Measurements from ENCODE around the gene EPS8. TPM values are rescaled to one million over a fixed set of nuclear protein-coding genes. Genes with fewer than 3 reads are reported as not detected.
A peak's percentile ranks its signal among the peaks of the same experiment; 100 is the strongest.
"Not testable (repeated sequence)": the region's sequence is repeated elsewhere in the genome, so short reads cannot be mapped to it uniquely, and the experiment has no call there.

The EPS8 gene
- polyA plus RNA-seq, 1 donor (not counting 4 experiments of a cell fraction or from before 2014, with no cell fraction given) = 4.0 TPM

GRCh38 chr12:15625075-15625474 lies 164.1 kb downstream of the EPS8 start:
- Histone ChIP-seq H3K79me2 (ENCODE audit: control insufficient read depth, insufficient read depth, low read length) (no peaks in the 10 kb centered on the region), H3K9ac (ENCODE audit: control insufficient read depth, extremely low read depth, insufficient read depth, low read length) (no peak overlapping the region), H2AFZ (ENCODE audit: control insufficient read depth, low read length) (no peak overlapping the region), H3K9me3 (ENCODE audit: control insufficient read depth, low read depth, low read length) (no peaks in the 10 kb centered on the region), H3K4me3 (ENCODE audit: control insufficient read depth in 2 of 3, extremely low read depth in 1 of 3, insufficient read depth in 2 of 3, low read depth in 1 of 3, low read length in 3 of 3) (no peak overlapping the region), H3K27ac (ENCODE audit: control insufficient read depth, insufficient read depth, low read length) (no peak overlapping the region), H4K20me1 (ENCODE audit: control insufficient read depth, extremely low read depth, insufficient read depth, low read length) (no peaks in the 10 kb centered on the region), H3K4me1 (ENCODE audit: control insufficient read depth, extremely low read depth, insufficient read depth, low read length) (peaks cover 17% of the 10 kb centered on the region), H3K27me3 (ENCODE audit: control insufficient read depth, extremely low read depth, insufficient read depth, low read length) (no peaks in the 10 kb centered on the region), H3K36me3 (ENCODE audit: control insufficient read depth in 2 of 2, extremely low read depth in 1 of 2, insufficient read depth in 2 of 2, low read length in 2 of 2) (no peaks in the 10 kb centered on the region), H3K9me1 (ENCODE audit: control insufficient read depth, extremely low read depth, insufficient read depth, low read length) (no peaks in the 10 kb centered on the region), H3K4me2 (ENCODE audit: control insufficient read depth, extremely low read depth, insufficient read depth, low read depth, low read length) (no peak overlapping the region)
- FAIRE-seq (no peak), DNase-seq (ENCODE audit: low read depth, low spot score) (no peak)
- dilution Hi-C loops (cut with MboI; ENCODE audit: extremely low pct_ligation_motif_present, low sequenced_read_pairs) = no loop called here
- TF ChIP-seq CTCF (optimal IDR thresholded peaks at IDR 0.05 in 1 of 3, IDR thresholded peaks at IDR 0.05 in 1 of 3, conservative IDR thresholded peaks at IDR 0.05 in 1 of 3; ENCODE audit: extremely low read depth in 1 of 3, insufficient read depth in 2 of 3, low read length in 3 of 3) (no peak), EZH2 (IDR thresholded peaks at IDR 0.05; ENCODE audit: low read length) (no peak)

- peak; percentile 39 for FAIRE-seq
- Histone ChIP-seq H3K4me3 (ENCODE audit: control insufficient read depth in 2 of 3, extremely low read depth in 1 of 3, insufficient read depth in 2 of 3, low read depth in 1 of 3, low read length in 3 of 3) (no peak overlapping the region), H3K4me1 (ENCODE audit: control insufficient read depth, extremely low read depth, insufficient read depth, low read length) (no peaks in the 10 kb centered on the region), H3K9me1 (ENCODE audit: control insufficient read depth, extremely low read depth, insufficient read depth, low read length) (no peaks in the 10 kb centered on the region), H3K27me3 (ENCODE audit: control insufficient read depth, extremely low read depth, insufficient read depth, low read length) (no peaks in the 10 kb centered on the region), H4K20me1 (ENCODE audit: control insufficient read depth, extremely low read depth, insufficient read depth, low read length) (no peaks in the 10 kb centered on the region), H2AFZ (ENCODE audit: control insufficient read depth, low read length) (no peak overlapping the region), H3K79me2 (ENCODE audit: control insufficient read depth, insufficient read depth, low read length) (no peaks in the 10 kb centered on the region), H3K9me3 (ENCODE audit: control insufficient read depth, low read depth, low read length) (no peaks in the 10 kb centered on the region), H3K36me3 (ENCODE audit: control insufficient read depth in 2 of 2, extremely low read depth in 1 of 2, insufficient read depth in 2 of 2, low read length in 2 of 2) (no peaks in the 10 kb centered on the region), H3K27ac (ENCODE audit: control insufficient read depth, insufficient read depth, low read length) (no peak overlapping the region), H3K9ac (ENCODE audit: control insufficient read depth, extremely low read depth, insufficient read depth, low read length) (no peak overlapping the region), H3K4me2 (ENCODE audit: control insufficient read depth, extremely low read depth, insufficient read depth, low read depth, low read length) (no peak overlapping the region)
- no peak for TF ChIP-seq CTCF (optimal IDR thresholded peaks at IDR 0.05 in 1 of 3, IDR thresholded peaks at IDR 0.05 in 1 of 3, conservative IDR thresholded peaks at IDR 0.05 in 1 of 3; ENCODE audit: extremely low read depth in 1 of 3, insufficient read depth in 2 of 3, low read length in 3 of 3)
- TF ChIP-seq EZH2 (IDR thresholded peaks at IDR 0.05; ENCODE audit: low read length) = no peak
- dilution Hi-C loops (cut with MboI; ENCODE audit: extremely low pct_ligation_motif_present, low sequenced_read_pairs) = no loop called here
- DNase-seq (ENCODE audit: low read depth, low spot score) = no peak
Measured at GRCh38 chr12:15620741-15621539, 168.2 kb downstream of the EPS8 start.

- H3K79me2 ChIP-seq (ENCODE audit: control insufficient read depth, insufficient read depth, low read length); H3K4me2 ChIP-seq (ENCODE audit: control insufficient read depth, extremely low read depth, insufficient read depth, low read depth, low read length); H3K27me3 ChIP-seq (ENCODE audit: control insufficient read depth, extremely low read depth, insufficient read depth, low read length); dilution Hi-C loops (cut with MboI; ENCODE audit: extremely low pct_ligation_motif_present, low sequenced_read_pairs); DNase-seq (ENCODE audit: low read depth, low spot score); H3K9me3 ChIP-seq (ENCODE audit: control insufficient read depth, low read depth, low read length); H3K4me3 ChIP-seq (ENCODE audit: control insufficient read depth in 2 of 3, extremely low read depth in 1 of 3, insufficient read depth in 2 of 3, low read depth in 1 of 3, low read length in 3 of 3); FAIRE-seq; H3K9ac ChIP-seq (ENCODE audit: control insufficient read depth, extremely low read depth, insufficient read depth, low read length); H3K27ac ChIP-seq (ENCODE audit: control insufficient read depth, insufficient read depth, low read length); H2AFZ ChIP-seq (ENCODE audit: control insufficient read depth, low read length); H3K4me1 ChIP-seq (ENCODE audit: control insufficient read depth, extremely low read depth, insufficient read depth, low read length); H4K20me1 ChIP-seq (ENCODE audit: control insufficient read depth, extremely low read depth, insufficient read depth, low read length); H3K36me3 ChIP-seq (ENCODE audit: control insufficient read depth in 2 of 2, extremely low read depth in 1 of 2, insufficient read depth in 2 of 2, low read length in 2 of 2); H3K9me1 ChIP-seq (ENCODE audit: control insufficient read depth, extremely low read depth, insufficient read depth, low read length): not testable (repeated sequence)
Measured at GRCh38 chr12:15616495-15616894, 172.7 kb downstream of the EPS8 start.
